B cell (primary cell): ENCODE measurements around the gene SH2B2. TPM values are rescaled to one million over a fixed set of nuclear protein-coding genes. Genes with fewer than 3 reads are reported as not detected.
"Not testable (repeated sequence)": the region's sequence is repeated elsewhere in the genome, so short reads cannot be mapped to it uniquely, and the experiment has no call there.

Experiments used
- ATAC-seq: fragments of 200-7000 bp; cut with Tn5 transposase; one replicate; pipeline ENCODE4 v1.10.0; 2021; ENCODE audit warnings: low read depth, mild to moderate bottlenecking, moderate number of reproducible peaks, moderate library complexity
- CTCF ChIA-PET: fragments of 350-600 bp; sonication (Branson Sonifier 250); formaldehyde crosslinking; loops from one replicate; lab custom pipeline; 2021; ENCODE audit warnings: antibody characterized with exemption, inconsistent platforms; lab: Charles Lee
- POLR2A ChIA-PET: fragments of 350-600 bp; sonication (Branson Sonifier 250); formaldehyde crosslinking; loops from one replicate; lab custom pipeline; 2021; ENCODE audit warnings: antibody characterized with exemption; lab: Charles Lee
- DNase-seq: peaks from one replicate; pipeline ENCODE4 v3.0.0; 2013
- H2AFZ ChIP-seq: 2 replicates; pipeline ENCODE4 v1.6.1; 2012; ENCODE audit warnings: mild to moderate bottlenecking, low read depth, low read length; ENCODE audit not compliant: insufficient read depth, poor library complexity, severe bottlenecking
- H3K27ac ChIP-seq, 2 donors: 1 replicate in 1 of 2; 2 replicates in 1 of 2; pipeline ENCODE4 v1.5.1; 2012 to 2013; ENCODE audit warnings: low read length in 2 of 2, mild to moderate bottlenecking in 2 of 2, moderate library complexity in 1 of 2
- H3K27me3 ChIP-seq, 4 experiments: fragments of 200-600 bp in 1 of 4; sonication (generic) in 1 of 4; replicated peaks in 1 of 4; 1 replicate in 2 of 4; 2 replicates in 2 of 4; pipeline versions ENCODE4 v1.6.1 to v1.7.0; 2013 to 2016; ENCODE audit warnings: low read length in 3 of 4, mild to moderate bottlenecking in 2 of 4, mixed read lengths in 1 of 4, moderate library complexity in 1 of 4; ENCODE audit not compliant: insufficient read depth in 4 of 4, control insufficient read depth in 3 of 4; ENCODE audit errors: control extremely low read depth in 1 of 4
- H3K36me3 ChIP-seq, 2 experiments: replicated peaks in 1 of 2; 1 replicate in 1 of 2; 2 replicates in 1 of 2; pipeline versions ENCODE4 v1.6.1 to v1.7.1; 2013; ENCODE audit warnings: low read length in 1 of 2; ENCODE audit not compliant: insufficient read depth in 2 of 2, control insufficient read depth in 1 of 2; ENCODE audit errors: control extremely low read depth in 1 of 2, extremely low read depth in 1 of 2
- H3K4me1 ChIP-seq, 2 donors: fragments of 200-600 bp in 1 of 2; sonication (generic) in 1 of 2; 1 replicate in 1 of 2; 2 replicates in 1 of 2; pipeline versions ENCODE4 v1.5.1 to v1.6.1; 2013 to 2017; ENCODE audit warnings: low read length in 2 of 2; ENCODE audit not compliant: control insufficient read depth in 2 of 2, insufficient read depth in 2 of 2
- H3K4me2 ChIP-seq: replicated peaks from 2 replicates; pipeline ENCODE3; 2012; ENCODE audit warnings: mild to moderate bottlenecking, low read depth, low read length; ENCODE audit not compliant: poor library complexity, severe bottlenecking
- H3K4me3 ChIP-seq, 5 experiments: fragments of 200-600 bp in 1 of 5; sonication (generic) in 1 of 5; 1 replicate in 3 of 5; 2 replicates in 2 of 5; pipeline versions ENCODE4 v1.5.1 to v1.7.0; 2011 to 2016; ENCODE audit warnings: low read length in 4 of 5, mild to moderate bottlenecking in 4 of 5, low read depth in 2 of 5, control low read depth in 1 of 5, moderate library complexity in 1 of 5; ENCODE audit not compliant: insufficient read depth in 1 of 5; ENCODE audit errors: control extremely low read depth in 1 of 5, extremely low read depth in 1 of 5
- H3K79me2 ChIP-seq: fragments of 200-600 bp; sonication (generic); one replicate; pipeline ENCODE4 v1.6.0; 2016; ENCODE audit warnings: low read length; ENCODE audit not compliant: control insufficient read depth, insufficient read depth
- H3K9ac ChIP-seq: fragments of 200-600 bp; sonication (generic); 2 replicates; pipeline ENCODE4 v1.6.1; 2017; ENCODE audit warnings: mild to moderate bottlenecking, low read length, moderate library complexity
- H3K9me3 ChIP-seq, 3 donors: one replicate each; pipeline versions ENCODE4 v1.6.1 to v1.7.1; 2013; ENCODE audit warnings: low read length in 2 of 3; ENCODE audit not compliant: control insufficient read depth in 2 of 3, insufficient read depth in 1 of 3; ENCODE audit errors: control extremely low read depth in 1 of 3
- H4K20me1 ChIP-seq: 2 replicates; pipeline ENCODE4 v1.6.0; 2012; ENCODE audit warnings: mild to moderate bottlenecking, low read length; ENCODE audit not compliant: insufficient read depth, control insufficient read depth, poor library complexity, severe bottlenecking
- H3K27ac Mint-ChIP-seq: one replicate; pipeline ENCODE4 v1.8.0; 2021; ENCODE audit warnings: mixed read lengths
- H3K27me3 Mint-ChIP-seq: one replicate; pipeline ENCODE4 v1.8.0; 2021; ENCODE audit warnings: mixed read lengths
- H3K4me1 Mint-ChIP-seq: one replicate; pipeline ENCODE4 v1.8.0; 2021; ENCODE audit warnings: mixed read lengths
- H3K4me3 Mint-ChIP-seq: one replicate; pipeline ENCODE4 v1.8.0; 2021; ENCODE audit warnings: mixed read lengths
- H3K9me3 Mint-ChIP-seq: one replicate; pipeline ENCODE4 v1.8.0; 2022; ENCODE audit warnings: mixed read lengths; ENCODE audit not compliant: insufficient read depth
- WGBS: methylation state at CpG from one replicate; pipeline ENCODE4 v1.1.5; 2013; ENCODE audit warnings: missing lambda C conversion rate; ENCODE audit not compliant: insufficient coverage; 5-methylcytosine and 5-hydroxymethylcytosine counted together
- intact Hi-C: fragments of 100-400 bp; cut with micrococcal nuclease; formaldehyde crosslinking; loops from one replicate; pipeline ENCODE4 v1.10.0; 2022
- polyA plus RNA-seq: library from polyadenylated mRNA; depleted of rRNA; stranded (reverse); fragments of >200 nt; gene quantifications from 2 replicates; pipeline ENCODE4 v1.2.3, GENCODE V29; 2012
- total RNA-seq, 2 donors: library from RNA; stranded (reverse); fragments of 120-200 nt in 1 of 2; gene quantifications; 1 replicate in 1 of 2; 2 replicates in 1 of 2; pipeline versions ENCODE4 v1.2.3 to v1.2.4, GENCODE V29; 2013 to 2022

SH2B2 gene
- total and polyA plus RNA-seq, 2 donors (not counting 1 experiment from before 2014, with no cell fraction given) = 41.2 to 95.4 TPM

DNA sequence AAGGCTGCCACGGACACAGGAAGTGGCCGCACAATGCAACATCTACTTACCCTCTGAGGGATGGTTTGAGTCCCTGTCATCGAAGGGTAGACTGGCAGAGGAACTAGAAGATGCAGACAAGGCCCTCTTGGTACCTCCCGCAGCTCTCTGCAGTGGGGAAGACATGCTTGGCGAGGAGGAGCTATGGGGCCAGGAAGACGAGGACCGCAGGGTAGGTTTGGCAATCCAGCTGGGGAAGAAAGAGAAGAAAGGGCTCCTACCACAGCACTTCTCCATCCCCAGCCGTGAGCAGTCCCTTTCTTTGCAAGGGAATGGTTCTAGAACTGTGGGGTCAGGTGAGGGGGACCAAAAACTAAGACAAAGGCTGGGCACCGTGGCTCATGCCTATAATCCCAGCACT, 42.7 kb downstream of the SH2B2 start:
- H3K27ac Mint-ChIP-seq, DNase-seq, H3K4me3 Mint-ChIP-seq, H3K9me3 ChIP-seq, H3K4me3 ChIP-seq, H3K79me2 ChIP-seq, H2AFZ ChIP-seq, POLR2A ChIA-PET, H3K9me3 Mint-ChIP-seq, H4K20me1 ChIP-seq, H3K4me2 ChIP-seq, intact Hi-C loops, H3K27me3 ChIP-seq, H3K36me3 ChIP-seq, H3K27ac ChIP-seq, ATAC-seq, CTCF ChIA-PET, H3K9ac ChIP-seq, H3K27me3 Mint-ChIP-seq: not testable (repeated sequence)
- H3K4me1 ChIP-seq = peaks cover 9 to 14% of the 10 kb centered on the region in 2 donors
- H3K4me1 Mint-ChIP-seq = peaks cover 23% of the 10 kb centered on the region
- WGBS = 82% methylated on average over 2 of the region's 9 CpGs

DNA sequence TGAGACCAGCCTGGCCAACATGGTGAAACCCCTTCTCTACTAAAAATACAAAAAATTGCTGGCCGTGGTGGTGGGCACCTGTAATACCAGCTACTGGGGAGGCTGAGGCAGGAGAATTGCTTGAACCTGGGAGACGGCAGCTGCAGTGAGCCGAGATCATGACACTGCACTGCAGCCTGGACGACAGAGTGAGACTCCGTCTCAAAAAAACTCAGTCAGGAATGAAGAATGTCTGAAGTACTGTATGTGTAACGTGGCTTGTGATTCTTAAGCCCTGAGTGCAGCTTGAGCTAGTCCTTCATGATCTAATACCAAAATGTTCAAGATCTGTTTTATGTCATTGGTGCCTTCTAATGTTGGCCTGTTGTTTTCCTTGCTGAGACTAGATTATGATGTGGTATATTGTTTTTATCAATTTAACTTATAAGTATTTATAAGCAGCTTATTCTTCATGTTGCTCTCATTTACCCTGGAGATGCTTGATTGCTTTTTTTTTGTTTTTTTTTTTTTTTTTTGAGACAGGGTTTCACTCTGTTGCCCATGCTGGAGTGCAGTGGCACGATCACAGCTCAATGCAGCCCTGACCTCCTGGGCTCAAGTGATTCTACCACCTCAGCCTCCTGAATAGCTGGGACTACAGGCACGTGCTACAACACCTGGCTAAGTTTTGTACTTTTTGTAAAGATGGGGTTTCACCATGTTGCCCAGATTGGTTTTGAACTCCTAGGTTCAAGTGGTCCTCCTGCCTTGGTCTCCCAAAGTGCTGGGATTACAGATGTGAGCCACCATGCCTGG, 44.2 kb downstream of the SH2B2 start:
- H3K27ac ChIP-seq, H3K4me2 ChIP-seq, ATAC-seq, H3K36me3 ChIP-seq, H4K20me1 ChIP-seq, H3K4me3 Mint-ChIP-seq, H3K4me3 ChIP-seq, POLR2A ChIA-PET, H3K9me3 ChIP-seq, H3K27me3 Mint-ChIP-seq, DNase-seq, H3K9me3 Mint-ChIP-seq, H3K27me3 ChIP-seq, intact Hi-C loops, H3K79me2 ChIP-seq: not testable (repeated sequence)
- CTCF ChIA-PET = interaction anchor here (1.2 kb wide), 1 partner anchor 31 kb away, joined by 4 read pairs; no protein-coding TSS in a partner anchor
- H3K4me1 ChIP-seq = peaks cover 9 to 14% of the 10 kb centered on the region in 2 donors
- 93% methylated on average over 6 of the region's 8 CpGs for WGBS
- H3K9ac ChIP-seq = peak overlapping the region; percentile 7
- peaks cover 25% of the 10 kb centered on the region for H3K4me1 Mint-ChIP-seq
- H3K27ac Mint-ChIP-seq = peak overlapping the region; percentile 34
- H2AFZ ChIP-seq = peak overlapping the region; percentile 7

DNA sequence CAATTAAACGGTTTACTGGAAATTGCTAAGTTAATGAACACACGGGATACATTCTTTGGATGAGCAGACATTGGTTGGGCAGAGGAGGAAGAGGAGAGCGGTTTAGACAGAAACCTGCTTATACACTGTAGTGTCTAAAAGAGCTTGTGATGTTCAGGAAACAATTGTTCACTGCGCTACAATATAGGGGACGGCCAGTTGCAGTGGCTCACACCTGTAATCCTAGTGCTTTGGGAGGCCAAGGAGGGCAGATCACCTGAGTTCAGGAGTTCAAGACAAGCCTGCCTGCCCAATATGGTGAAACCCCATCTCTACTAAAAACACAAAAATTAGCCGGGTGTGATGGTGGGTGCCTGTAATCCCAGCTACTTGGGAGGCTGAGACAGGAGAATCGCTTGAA, 48.9 kb downstream of the SH2B2 start:
- H3K27me3 Mint-ChIP-seq, POLR2A ChIA-PET, H4K20me1 ChIP-seq, H3K36me3 ChIP-seq, H3K9ac ChIP-seq, H2AFZ ChIP-seq, H3K27me3 ChIP-seq, CTCF ChIA-PET, H3K79me2 ChIP-seq, H3K9me3 Mint-ChIP-seq, H3K27ac ChIP-seq, H3K4me3 ChIP-seq, DNase-seq, H3K9me3 ChIP-seq, intact Hi-C loops, H3K4me3 Mint-ChIP-seq, H3K4me2 ChIP-seq, ATAC-seq: not testable (repeated sequence)
- Mint-ChIP-seq H3K27ac (peak overlapping the region; percentile 13), H3K4me1 (peaks cover 27% of the 10 kb centered on the region)
- WGBS = 100% methylated on average over 3 of the region's 7 CpGs
- H3K4me1 ChIP-seq = peaks cover 9 to 16% of the 10 kb centered on the region in 2 donors

DNA sequence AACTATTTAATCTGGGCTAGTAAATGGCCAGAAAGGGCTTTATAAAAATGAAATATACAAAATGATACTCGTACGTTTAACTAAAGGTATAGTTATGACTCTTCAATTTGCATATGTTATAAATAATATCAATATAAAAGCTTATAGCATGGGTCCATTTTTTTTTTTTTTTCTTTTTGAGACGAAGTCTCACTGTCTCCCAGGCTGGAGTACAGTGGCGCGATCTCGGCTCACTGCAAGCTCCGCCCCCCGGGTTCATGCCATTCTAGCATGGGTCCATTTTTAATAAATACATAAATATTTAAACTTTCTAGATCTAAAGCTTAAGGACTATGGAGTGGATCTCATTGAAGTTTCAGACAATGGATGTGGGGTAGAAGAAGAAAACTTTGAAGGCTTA, 50.3 kb downstream of the SH2B2 start:
- H3K4me3 ChIP-seq, H4K20me1 ChIP-seq, H3K4me2 ChIP-seq, H3K27me3 Mint-ChIP-seq, ATAC-seq, H3K9me3 ChIP-seq, DNase-seq, H3K9ac ChIP-seq, intact Hi-C loops, H3K27me3 ChIP-seq, POLR2A ChIA-PET, H3K79me2 ChIP-seq, H3K4me3 Mint-ChIP-seq, H3K27ac Mint-ChIP-seq, H3K9me3 Mint-ChIP-seq, H2AFZ ChIP-seq, H3K36me3 ChIP-seq, H3K27ac ChIP-seq: not testable (repeated sequence)
- peaks cover 0 to 12% of the 10 kb centered on the region in 2 donors for H3K4me1 ChIP-seq
- CTCF ChIA-PET = interaction anchor here (0.7 kb wide), 2 partner anchors 78 to 532 kb away, joined by 3 to 6 read pairs; no protein-coding TSS in a partner anchor
- WGBS = no CpG with 5 or more reads among the region's 8 CpGs
- H3K4me1 Mint-ChIP-seq = peaks cover 20% of the 10 kb centered on the region
